Measurements from ENCODE around the gene SLMAP. TPM values are rescaled to one million over a fixed set of nuclear protein-coding genes. Genes with fewer than 3 reads are reported as not detected.

The SLMAP gene
- total and polyA plus RNA-seq, 2 experiments from 2014 or later: 32.1 to 73.0 TPM

DNA sequence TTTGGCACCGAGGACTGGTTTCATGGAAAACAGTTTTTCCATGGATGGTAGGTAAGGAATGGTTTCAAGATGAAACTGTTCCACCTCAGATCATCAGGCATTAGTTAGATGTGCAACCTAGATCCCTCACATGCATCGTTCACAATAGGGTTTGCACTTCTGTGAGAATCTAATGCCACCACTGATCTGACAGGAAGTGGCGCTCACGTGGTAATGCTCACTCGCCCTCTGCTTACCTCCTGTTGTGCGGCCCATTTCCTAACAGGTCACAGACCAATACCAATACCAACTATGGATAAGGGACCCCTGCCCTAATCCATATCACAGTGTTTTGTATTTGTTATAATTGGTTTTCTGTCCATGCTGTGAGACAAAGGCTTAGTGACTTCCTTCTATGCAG is 58.9 kb downstream of the SLMAP start:
- peaks cover 99% of the 10 kb centered on the region for H3K79me2 ChIP-seq (replicated peaks; ENCODE audit: insufficient read depth)
- no peaks in the 10 kb centered on the region for H3K9me2 ChIP-seq (ENCODE audit: insufficient read depth)
- no peak overlapping the region for H3K27ac Mint-ChIP-seq
- no peak overlapping the region for H3K4me3 Mint-ChIP-seq
- no peaks in the 10 kb centered on the region for H3K36me3 Mint-ChIP-seq (ENCODE audit: low read depth)
- H3K4me2 ChIP-seq: no peak overlapping the region
- ATAC-seq (no peak), DNase-seq (ENCODE audit: low spot score) (no peak)
- H3K27me3 ChIP-seq (ENCODE audit: insufficient read depth): no peaks in the 10 kb centered on the region
- no peak overlapping the region for H2AFZ ChIP-seq
- no peak overlapping the region for H3K4me3 ChIP-seq
- no peak for TF ChIP-seq POLR2AphosphoS5 (IDR thresholded peaks at IDR 0.05; ENCODE audit: low read depth)
- TF ChIP-seq, protein P1, sequence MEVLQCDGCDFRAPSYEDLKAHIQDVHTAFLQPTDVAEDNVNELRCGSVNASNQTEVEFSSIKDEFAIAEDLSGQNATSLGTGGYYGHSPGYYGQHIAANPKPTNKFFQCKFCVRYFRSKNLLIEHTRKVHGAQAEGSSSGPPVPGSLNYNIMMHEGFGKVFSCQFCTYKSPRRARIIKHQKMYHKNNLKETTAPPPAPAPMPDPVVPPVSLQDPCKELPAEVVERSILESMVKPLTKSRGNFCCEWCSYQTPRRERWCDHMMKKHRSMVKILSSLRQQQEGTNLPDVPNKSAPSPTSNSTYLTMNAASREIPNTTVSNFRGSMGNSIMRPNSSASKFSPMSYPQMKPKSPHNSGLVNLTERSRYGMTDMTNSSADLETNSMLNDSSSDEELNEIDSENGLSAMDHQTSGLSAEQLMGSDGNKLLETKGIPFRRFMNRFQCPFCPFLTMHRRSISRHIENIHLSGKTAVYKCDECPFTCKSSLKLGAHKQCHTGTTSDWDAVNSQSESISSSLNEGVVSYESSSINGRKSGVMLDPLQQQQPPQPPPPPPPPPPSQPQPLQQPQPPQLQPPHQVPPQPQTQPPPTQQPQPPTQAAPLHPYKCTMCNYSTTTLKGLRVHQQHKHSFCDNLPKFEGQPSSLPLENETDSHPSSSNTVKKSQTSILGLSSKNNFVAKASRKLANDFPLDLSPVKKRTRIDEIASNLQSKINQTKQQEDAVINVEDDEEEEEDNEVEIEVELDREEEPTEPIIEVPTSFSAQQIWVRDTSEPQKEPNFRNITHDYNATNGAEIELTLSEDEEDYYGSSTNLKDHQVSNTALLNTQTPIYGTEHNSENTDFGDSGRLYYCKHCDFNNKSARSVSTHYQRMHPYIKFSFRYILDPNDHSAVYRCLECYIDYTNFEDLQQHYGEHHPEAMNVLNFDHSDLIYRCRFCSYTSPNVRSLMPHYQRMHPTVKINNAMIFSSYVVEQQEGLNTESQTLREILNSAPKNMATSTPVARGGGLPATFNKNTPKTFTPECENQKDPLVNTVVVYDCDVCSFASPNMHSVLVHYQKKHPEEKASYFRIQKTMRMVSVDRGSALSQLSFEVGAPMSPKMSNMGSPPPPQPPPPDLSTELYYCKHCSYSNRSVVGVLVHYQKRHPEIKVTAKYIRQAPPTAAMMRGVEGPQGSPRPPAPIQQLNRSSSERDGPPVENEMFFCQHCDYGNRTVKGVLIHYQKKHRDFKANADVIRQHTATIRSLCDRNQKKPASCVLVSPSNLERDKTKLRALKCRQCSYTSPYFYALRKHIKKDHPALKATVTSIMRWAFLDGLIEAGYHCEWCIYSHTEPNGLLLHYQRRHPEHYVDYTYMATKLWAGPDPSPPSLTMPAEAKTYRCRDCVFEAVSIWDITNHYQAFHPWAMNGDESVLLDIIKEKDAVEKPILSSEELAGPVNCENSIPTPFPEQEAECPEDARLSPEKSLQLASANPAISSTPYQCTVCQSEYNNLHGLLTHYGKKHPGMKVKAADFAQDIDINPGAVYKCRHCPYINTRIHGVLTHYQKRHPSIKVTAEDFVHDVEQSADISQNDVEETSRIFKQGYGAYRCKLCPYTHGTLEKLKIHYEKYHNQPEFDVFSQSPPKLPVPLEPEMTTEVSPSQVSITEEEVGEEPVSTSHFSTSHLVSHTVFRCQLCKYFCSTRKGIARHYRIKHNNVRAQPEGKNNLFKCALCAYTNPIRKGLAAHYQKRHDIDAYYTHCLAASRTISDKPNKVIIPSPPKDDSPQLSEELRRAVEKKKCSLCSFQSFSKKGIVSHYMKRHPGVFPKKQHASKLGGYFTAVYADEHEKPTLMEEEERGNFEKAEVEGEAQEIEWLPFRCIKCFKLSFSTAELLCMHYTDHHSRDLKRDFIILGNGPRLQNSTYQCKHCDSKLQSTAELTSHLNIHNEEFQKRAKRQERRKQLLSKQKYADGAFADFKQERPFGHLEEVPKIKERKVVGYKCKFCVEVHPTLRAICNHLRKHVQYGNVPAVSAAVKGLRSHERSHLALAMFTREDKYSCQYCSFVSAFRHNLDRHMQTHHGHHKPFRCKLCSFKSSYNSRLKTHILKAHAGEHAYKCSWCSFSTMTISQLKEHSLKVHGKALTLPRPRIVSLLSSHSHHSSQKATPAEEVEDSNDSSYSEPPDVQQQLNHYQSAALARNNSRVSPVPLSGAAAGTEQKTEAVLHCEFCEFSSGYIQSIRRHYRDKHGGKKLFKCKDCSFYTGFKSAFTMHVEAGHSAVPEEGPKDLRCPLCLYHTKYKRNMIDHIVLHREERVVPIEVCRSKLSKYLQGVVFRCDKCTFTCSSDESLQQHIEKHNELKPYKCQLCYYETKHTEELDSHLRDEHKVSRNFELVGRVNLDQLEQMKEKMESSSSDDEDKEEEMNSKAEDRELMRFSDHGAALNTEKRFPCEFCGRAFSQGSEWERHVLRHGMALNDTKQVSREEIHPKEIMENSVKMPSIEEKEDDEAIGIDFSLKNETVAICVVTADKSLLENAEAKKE (CRISPR knock-in tag; IDR thresholded peaks at IDR 0.05): no peak
- TF ChIP-seq STAT1 (IDR thresholded peaks at IDR 0.05; ENCODE audit: unreplicated experiment): no peak
- TF ChIP-seq, protein P2, sequence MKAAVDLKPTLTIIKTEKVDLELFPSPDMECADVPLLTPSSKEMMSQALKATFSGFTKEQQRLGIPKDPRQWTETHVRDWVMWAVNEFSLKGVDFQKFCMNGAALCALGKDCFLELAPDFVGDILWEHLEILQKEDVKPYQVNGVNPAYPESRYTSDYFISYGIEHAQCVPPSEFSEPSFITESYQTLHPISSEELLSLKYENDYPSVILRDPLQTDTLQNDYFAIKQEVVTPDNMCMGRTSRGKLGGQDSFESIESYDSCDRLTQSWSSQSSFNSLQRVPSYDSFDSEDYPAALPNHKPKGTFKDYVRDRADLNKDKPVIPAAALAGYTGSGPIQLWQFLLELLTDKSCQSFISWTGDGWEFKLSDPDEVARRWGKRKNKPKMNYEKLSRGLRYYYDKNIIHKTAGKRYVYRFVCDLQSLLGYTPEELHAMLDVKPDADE (IDR thresholded peaks at IDR 0.05): no peak
- no peak for TF ChIP-seq ZNF114 (CRISPR knock-in tag; IDR thresholded peaks at IDR 0.05)
- no peak for TF ChIP-seq NANOG (IDR thresholded peaks at IDR 0.05; ENCODE audit: borderline replicate concordance)
- TF ChIP-seq EZH2phosphoT487 (IDR thresholded peaks at IDR 0.05; ENCODE audit: unreplicated experiment): no peak
- TF ChIP-seq CREB1 (CRISPR knock-in tag; IDR thresholded peaks at IDR 0.05; ENCODE audit: low read depth): no peak
- TF ChIP-seq, protein P3, sequence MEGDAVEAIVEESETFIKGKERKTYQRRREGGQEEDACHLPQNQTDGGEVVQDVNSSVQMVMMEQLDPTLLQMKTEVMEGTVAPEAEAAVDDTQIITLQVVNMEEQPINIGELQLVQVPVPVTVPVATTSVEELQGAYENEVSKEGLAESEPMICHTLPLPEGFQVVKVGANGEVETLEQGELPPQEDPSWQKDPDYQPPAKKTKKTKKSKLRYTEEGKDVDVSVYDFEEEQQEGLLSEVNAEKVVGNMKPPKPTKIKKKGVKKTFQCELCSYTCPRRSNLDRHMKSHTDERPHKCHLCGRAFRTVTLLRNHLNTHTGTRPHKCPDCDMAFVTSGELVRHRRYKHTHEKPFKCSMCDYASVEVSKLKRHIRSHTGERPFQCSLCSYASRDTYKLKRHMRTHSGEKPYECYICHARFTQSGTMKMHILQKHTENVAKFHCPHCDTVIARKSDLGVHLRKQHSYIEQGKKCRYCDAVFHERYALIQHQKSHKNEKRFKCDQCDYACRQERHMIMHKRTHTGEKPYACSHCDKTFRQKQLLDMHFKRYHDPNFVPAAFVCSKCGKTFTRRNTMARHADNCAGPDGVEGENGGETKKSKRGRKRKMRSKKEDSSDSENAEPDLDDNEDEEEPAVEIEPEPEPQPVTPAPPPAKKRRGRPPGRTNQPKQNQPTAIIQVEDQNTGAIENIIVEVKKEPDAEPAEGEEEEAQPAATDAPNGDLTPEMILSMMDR (conservative IDR thresholded peaks at IDR 0.05; ENCODE audit: low read depth in 2 of 2): no peak
- no peak for TF ChIP-seq JUNB (IDR thresholded peaks at IDR 0.05; ENCODE audit: unreplicated experiment)
- no peak for TF ChIP-seq ZNF331 (CRISPR knock-in tag; IDR thresholded peaks at IDR 0.05; ENCODE audit: low read depth)
- TF ChIP-seq EZH2 (IDR thresholded peaks at IDR 0.05; ENCODE audit: low read depth, unreplicated experiment): no peak
- TF ChIP-seq, protein P4, sequence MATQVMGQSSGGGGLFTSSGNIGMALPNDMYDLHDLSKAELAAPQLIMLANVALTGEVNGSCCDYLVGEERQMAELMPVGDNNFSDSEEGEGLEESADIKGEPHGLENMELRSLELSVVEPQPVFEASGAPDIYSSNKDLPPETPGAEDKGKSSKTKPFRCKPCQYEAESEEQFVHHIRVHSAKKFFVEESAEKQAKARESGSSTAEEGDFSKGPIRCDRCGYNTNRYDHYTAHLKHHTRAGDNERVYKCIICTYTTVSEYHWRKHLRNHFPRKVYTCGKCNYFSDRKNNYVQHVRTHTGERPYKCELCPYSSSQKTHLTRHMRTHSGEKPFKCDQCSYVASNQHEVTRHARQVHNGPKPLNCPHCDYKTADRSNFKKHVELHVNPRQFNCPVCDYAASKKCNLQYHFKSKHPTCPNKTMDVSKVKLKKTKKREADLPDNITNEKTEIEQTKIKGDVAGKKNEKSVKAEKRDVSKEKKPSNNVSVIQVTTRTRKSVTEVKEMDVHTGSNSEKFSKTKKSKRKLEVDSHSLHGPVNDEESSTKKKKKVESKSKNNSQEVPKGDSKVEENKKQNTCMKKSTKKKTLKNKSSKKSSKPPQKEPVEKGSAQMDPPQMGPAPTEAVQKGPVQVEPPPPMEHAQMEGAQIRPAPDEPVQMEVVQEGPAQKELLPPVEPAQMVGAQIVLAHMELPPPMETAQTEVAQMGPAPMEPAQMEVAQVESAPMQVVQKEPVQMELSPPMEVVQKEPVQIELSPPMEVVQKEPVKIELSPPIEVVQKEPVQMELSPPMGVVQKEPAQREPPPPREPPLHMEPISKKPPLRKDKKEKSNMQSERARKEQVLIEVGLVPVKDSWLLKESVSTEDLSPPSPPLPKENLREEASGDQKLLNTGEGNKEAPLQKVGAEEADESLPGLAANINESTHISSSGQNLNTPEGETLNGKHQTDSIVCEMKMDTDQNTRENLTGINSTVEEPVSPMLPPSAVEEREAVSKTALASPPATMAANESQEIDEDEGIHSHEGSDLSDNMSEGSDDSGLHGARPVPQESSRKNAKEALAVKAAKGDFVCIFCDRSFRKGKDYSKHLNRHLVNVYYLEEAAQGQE (IDR thresholded peaks at IDR 0.05; ENCODE audit: unreplicated experiment): no peak
- H3K27me3 Mint-ChIP-seq (ENCODE audit: insufficient read depth, low read depth, poor library complexity): peaks cover 2% of the 10 kb centered on the region
- peaks cover 17% of the 10 kb centered on the region for H3K4me1 ChIP-seq (ENCODE audit: insufficient read depth)
- H3K4me1 Mint-ChIP-seq: peaks cover 12% of the 10 kb centered on the region
- no peaks in the 10 kb centered on the region for H3F3A ChIP-seq (replicated peaks; ENCODE audit: low read depth)
- no peak overlapping the region for H3K27ac ChIP-seq (ENCODE audit: low read depth)
- peaks cover 23% of the 10 kb centered on the region for H4K20me1 ChIP-seq (replicated peaks; ENCODE audit: insufficient read depth)
- no peaks in the 10 kb centered on the region for H3K36me3 ChIP-seq (ENCODE audit: insufficient read depth)
- no peaks in the 10 kb centered on the region for H3K9me3 Mint-ChIP-seq
